Measurements from ENCODE around the gene TECTA. TPM values are rescaled to one million over a fixed set of nuclear protein-coding genes. Genes with fewer than 3 reads are reported as not detected.

Gene TECTA
- total RNA-seq, 1 experiment from 2014 or later = 0.37 TPM

DNA sequence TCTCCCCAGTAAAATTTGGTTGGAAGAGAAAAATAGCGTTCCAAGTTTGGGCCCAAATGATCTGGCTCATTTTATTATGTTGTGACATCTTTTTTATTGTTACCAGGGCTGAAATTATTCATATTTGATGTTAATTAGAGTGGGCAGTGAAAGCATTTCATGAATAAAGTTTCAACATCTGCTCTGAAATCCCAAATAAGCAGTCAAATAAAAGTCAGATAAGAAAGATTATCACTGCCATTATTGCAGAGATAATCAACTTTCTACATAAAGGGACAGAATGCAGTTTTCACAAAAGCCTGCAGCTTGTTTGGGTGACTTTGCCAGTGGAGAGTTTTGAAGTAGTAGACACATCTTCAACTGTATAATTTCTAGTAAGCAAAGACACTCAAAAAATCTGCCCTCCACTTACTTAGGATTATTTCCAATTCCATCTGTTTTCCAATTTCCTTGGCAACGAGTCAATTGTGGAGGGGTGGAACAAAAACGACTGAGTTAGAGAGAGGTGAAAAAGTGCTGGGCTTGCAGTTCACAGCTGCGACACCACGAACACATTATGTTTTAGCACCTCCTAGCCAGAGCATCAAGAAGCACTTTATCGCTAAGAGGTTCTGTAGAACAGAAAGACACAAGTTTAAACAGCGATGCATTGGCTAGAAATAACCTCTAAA lies 9.0 kb downstream of the TECTA start (continued):
- TF ChIP-seq, protein P1, sequence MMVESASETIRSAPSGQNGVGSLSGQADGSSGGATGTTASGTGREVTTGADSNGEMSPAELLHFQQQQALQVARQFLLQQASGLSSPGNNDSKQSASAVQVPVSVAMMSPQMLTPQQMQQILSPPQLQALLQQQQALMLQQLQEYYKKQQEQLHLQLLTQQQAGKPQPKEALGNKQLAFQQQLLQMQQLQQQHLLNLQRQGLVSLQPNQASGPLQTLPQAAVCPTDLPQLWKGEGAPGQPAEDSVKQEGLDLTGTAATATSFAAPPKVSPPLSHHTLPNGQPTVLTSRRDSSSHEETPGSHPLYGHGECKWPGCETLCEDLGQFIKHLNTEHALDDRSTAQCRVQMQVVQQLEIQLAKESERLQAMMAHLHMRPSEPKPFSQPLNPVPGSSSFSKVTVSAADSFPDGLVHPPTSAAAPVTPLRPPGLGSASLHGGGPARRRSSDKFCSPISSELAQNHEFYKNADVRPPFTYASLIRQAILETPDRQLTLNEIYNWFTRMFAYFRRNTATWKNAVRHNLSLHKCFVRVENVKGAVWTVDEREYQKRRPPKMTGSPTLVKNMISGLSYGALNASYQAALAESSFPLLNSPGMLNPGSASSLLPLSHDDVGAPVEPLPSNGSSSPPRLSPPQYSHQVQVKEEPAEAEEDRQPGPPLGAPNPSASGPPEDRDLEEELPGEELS (CRISPR knock-in tag; IDR thresholded peaks at IDR 0.05) = no peak
- TF ChIP-seq ESRRA (CRISPR knock-in tag; IDR thresholded peaks at IDR 0.05; ENCODE audit: borderline replicate concordance) (no peak), ZNF317 (CRISPR knock-in tag; IDR thresholded peaks at IDR 0.05; ENCODE audit: borderline replicate concordance, low read depth) (no peak), ATF1 (CRISPR knock-in tag; IDR thresholded peaks at IDR 0.05) (no peak), ZNF512 (CRISPR knock-in tag; IDR thresholded peaks at IDR 0.05; ENCODE audit: borderline replicate concordance) (no peak)

- TF ChIP-seq, protein P2, sequence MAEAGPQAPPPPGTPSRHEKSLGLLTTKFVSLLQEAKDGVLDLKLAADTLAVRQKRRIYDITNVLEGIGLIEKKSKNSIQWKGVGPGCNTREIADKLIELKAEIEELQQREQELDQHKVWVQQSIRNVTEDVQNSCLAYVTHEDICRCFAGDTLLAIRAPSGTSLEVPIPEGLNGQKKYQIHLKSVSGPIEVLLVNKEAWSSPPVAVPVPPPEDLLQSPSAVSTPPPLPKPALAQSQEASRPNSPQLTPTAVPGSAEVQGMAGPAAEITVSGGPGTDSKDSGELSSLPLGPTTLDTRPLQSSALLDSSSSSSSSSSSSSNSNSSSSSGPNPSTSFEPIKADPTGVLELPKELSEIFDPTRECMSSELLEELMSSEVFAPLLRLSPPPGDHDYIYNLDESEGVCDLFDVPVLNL (CRISPR knock-in tag; IDR thresholded peaks at IDR 0.05; ENCODE audit: borderline replicate concordance, low read depth) = no peak
- no peak for TF ChIP-seq ATF1 (CRISPR knock-in tag; IDR thresholded peaks at IDR 0.05)
- H3K4me3 Mint-ChIP-seq = no peak overlapping the region
- POLR2A ChIA-PET = no interaction called here
- H3K9me3 Mint-ChIP-seq = no peaks in the 10 kb centered on the region
- peaks cover 15% of the 10 kb centered on the region for H3K4me1 Mint-ChIP-seq
- no peaks in the 10 kb centered on the region for H3K36me3 Mint-ChIP-seq
- DNase-seq (ENCODE audit: low spot score) = no peak
- H3K27me3 Mint-ChIP-seq (ENCODE audit: low read depth) = 0 out of 2 replicates have a peak, but pooled peaks cover 3% of the 10 kb centered on the region
- CTCF ChIA-PET = no interaction called here
- no peak overlapping the region for H3K27ac Mint-ChIP-seq
- ATAC-seq = no peak
Observed at GRCh38 chr11:121110871-121111724, 10.1 kb downstream of the TECTA start.

GRCh38 chr11:121112498-121113455 lies 11.7 kb downstream of the TECTA start:
- Mint-ChIP-seq H3K27ac (no peak overlapping the region), H3K9me3 (no peaks in the 10 kb centered on the region), H3K4me1 (peaks cover 15% of the 10 kb centered on the region), H3K27me3 (ENCODE audit: low read depth) (0 out of 2 replicates have a peak, but pooled peaks cover 3% of the 10 kb centered on the region), H3K36me3 (no peaks in the 10 kb centered on the region), H3K4me3 (no peak overlapping the region)
- ChIA-PET CTCF (interaction anchor here (0.5 to 1.9 kb wide), 4 partner anchors 8 to 1596 kb away, joined by 3 to 7 read pairs (median 4); no protein-coding TSS in a partner anchor), POLR2A (no interaction called here)
- ATAC-seq (peak; percentile 98), DNase-seq (ENCODE audit: low spot score) (peak; percentile 72)
- TF ChIP-seq ZNF138 (CRISPR knock-in tag; conservative IDR thresholded peaks at IDR 0.05) = no peak
- TF ChIP-seq, protein P3, sequence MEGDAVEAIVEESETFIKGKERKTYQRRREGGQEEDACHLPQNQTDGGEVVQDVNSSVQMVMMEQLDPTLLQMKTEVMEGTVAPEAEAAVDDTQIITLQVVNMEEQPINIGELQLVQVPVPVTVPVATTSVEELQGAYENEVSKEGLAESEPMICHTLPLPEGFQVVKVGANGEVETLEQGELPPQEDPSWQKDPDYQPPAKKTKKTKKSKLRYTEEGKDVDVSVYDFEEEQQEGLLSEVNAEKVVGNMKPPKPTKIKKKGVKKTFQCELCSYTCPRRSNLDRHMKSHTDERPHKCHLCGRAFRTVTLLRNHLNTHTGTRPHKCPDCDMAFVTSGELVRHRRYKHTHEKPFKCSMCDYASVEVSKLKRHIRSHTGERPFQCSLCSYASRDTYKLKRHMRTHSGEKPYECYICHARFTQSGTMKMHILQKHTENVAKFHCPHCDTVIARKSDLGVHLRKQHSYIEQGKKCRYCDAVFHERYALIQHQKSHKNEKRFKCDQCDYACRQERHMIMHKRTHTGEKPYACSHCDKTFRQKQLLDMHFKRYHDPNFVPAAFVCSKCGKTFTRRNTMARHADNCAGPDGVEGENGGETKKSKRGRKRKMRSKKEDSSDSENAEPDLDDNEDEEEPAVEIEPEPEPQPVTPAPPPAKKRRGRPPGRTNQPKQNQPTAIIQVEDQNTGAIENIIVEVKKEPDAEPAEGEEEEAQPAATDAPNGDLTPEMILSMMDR (IDR thresholded peaks at IDR 0.05) = peak; percentile 30; the same call in 1 of the 2 replicates

All from WTC11 (cell line).